Upper lobe of left lung (tissue), 4 donors: ENCODE data around the gene TOR1AIP2.

Experiments
- CTCF ChIP-seq, 6 experiments: fragments of 450-650 bp in 4 of 6; fragments of 200-600 bp in 2 of 6; sonication (generic) in 2 of 6; IDR thresholded peaks; one replicate each; pipeline ENCODE4 v1.5.1; 2016 to 2019; ENCODE audit warnings: antibody characterized with exemption in 6 of 6
- POLR2AphosphoS5 ChIP-seq, 2 donors: sonication (generic); formaldehyde crosslinking; IDR thresholded peaks; one replicate each; pipeline ENCODE4 v1.5.1; 2017; ENCODE audit warnings: antibody characterized with exemption in 2 of 2

- TF ChIP-seq CTCF (IDR thresholded peaks at IDR 0.05), result no peak
- TF ChIP-seq POLR2AphosphoS5 (IDR thresholded peaks at IDR 0.05), result no peak
Observed at GRCh38 chr1:179921981-179922872, 44.6 kb upstream of the TOR1AIP2 start.
